GM21381 (cell line): ENCODE measurements around the gene NCAM2.
"Not testable (repeated sequence)": the region's sequence is repeated elsewhere in the genome, so short reads cannot be mapped to it uniquely, and the experiment has no call there.

ENCODE experiments used
- ATAC-seq: cut with Tn5 transposase; IDR thresholded peaks from one replicate; pipeline ENCODE4 v1.9.1; 2021; ENCODE audit warnings: mild to moderate bottlenecking, moderate library complexity; ENCODE audit not compliant: unreplicated experiment

The NCAM2 gene

DNA sequence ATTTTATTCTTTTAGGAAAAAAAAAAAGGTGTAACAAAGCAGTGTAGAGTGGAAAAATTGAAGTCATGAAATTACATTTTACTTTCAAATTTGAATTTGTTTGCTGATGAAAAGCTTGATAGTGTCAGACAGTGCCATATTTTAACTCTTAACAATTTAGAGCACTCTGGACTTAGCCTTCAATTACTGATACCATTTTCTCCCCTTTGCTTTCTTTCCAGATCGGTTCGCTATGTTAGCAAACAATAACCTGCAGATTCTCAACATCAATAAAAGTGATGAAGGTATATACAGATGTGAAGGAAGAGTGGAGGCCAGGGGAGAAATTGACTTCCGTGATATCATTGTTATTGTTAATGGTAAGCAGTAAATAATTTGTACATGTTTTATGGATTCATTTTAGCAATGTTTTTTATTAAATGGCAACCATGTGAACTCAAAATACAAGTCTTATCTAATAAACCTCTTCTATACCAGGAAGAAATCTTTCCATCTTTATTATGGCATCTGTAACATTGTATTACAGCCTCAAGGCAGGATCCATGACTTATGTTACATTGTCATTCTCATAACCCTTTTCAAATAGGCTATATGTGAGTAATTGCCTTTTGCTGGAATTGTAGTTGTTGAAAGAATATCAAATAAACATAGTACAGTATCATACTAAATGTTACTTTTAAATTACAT is 293.8 kb downstream of the NCAM2 start:
- ATAC-seq: no peak

GRCh38 chr21:21295303-21295702 is 297.1 kb downstream of the NCAM2 start:
- ATAC-seq: no peak

DNA sequence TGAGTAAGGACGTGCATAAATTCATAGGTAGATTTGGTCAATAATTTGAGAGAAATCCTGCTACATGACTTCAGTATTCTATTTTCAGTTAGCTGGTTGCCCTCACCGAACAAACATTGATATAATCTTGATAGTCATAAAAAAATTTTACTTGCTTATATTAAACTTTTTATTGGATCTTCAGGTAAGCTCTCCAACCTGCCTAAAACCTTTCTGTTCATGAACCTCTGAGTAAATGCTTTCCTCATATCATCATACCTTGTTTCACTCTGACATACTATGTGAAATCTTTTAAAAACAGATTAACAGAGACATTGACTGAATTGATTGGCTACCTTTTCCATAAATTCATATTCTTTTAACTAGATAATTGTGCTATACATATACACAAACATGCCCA is 299.0 kb downstream of the NCAM2 start:
- no peak for ATAC-seq

DNA sequence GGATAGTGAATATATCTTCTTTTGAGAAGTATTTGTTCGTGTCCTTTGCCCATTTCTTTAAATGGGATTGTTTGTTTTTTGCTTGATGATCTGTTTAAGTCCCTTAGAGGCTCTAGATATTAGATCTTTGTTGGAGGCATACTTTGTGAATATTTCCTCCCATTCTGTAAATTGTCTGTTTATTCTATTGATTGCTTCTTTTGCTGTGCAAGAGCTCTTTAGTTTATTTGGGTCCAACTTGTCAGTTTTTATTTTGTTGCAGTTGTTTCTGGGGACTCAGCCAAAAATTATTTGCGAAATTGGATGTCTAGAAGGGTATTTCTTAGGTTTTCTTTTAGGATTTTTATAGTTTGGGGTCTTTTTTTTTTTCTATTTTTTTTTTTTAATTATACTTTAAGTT is 302.8 kb downstream of the NCAM2 start:
- no peak for ATAC-seq

GRCh38 chr21:21309510-21309909 is 311.3 kb downstream of the NCAM2 start:
- ATAC-seq: no peak

GRCh38 chr21:21324297-21324696 is 326.1 kb downstream of the NCAM2 start:
- no peak for ATAC-seq

- no peak for ATAC-seq
Observed at GRCh38 chr21:21332492-21332891, 334.3 kb downstream of the NCAM2 start.

DNA sequence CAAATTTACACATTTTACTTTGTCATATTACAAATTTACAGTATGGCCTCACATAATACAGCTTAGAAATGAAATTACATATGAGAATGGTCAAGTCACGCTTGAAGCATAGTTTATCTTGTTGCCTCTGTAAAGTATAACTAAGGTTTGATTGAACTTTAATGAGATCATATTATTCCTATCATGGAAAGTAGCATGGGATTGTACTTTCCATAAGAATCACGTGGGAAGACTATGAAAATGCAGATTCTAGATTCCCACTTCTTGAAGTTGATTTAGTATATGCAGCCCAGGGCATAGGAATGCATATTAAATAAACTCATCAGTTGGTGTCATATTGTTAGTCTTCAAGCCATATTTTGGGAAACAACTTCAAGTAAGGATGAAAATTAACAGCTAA is 342.8 kb downstream of the NCAM2 start:
- ATAC-seq: no peak

DNA sequence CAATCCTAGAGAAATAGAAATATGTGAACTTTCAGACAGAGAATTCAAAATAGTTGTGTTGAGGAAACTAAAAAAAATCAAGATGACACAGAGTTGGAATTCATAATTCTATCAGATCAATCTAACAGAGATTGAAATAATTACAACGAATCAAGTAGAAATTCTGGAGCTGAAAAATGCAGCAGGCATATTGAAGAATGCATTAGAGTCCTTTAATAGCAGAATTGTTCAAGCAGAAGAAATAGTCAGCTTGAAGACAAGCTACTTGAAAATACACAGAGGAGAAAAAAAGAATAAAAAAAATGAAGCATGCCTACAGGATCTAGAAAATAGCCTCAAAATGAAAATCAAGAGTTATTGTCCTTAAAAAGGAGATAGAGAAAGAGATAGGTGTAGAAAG is 347.1 kb downstream of the NCAM2 start:
- ATAC-seq: no peak

- ATAC-seq: no peak
Observed at GRCh38 chr21:21345872-21346271, 347.7 kb downstream of the NCAM2 start.

GRCh38 chr21:21366277-21366676 is 368.1 kb downstream of the NCAM2 start:
- no peak for ATAC-seq

GRCh38 chr21:21367583-21367982 is 369.4 kb downstream of the NCAM2 start:
- ATAC-seq: no peak

- ATAC-seq: no peak
Observed at GRCh38 chr21:21373969-21374368, 375.8 kb downstream of the NCAM2 start.

DNA sequence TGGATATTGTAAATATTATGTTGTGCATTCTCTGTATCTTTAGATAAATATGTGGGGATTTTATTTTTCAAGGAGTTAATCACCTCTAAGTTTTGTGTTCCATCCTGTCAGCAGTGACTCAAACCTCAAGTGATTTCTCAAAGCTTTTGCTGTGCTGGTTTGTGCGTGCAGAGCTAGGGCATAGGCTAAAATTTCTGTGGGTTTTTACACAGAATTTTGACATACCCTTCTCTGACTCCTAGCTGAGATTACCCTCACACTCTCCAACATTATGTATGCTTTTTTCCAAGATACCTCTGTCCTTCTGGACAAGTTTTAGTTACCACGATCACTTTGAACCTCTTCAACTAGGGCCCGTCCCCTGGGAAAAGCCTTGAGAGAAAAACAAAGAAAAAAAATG is 384.9 kb downstream of the NCAM2 start:
- ATAC-seq: no peak

DNA sequence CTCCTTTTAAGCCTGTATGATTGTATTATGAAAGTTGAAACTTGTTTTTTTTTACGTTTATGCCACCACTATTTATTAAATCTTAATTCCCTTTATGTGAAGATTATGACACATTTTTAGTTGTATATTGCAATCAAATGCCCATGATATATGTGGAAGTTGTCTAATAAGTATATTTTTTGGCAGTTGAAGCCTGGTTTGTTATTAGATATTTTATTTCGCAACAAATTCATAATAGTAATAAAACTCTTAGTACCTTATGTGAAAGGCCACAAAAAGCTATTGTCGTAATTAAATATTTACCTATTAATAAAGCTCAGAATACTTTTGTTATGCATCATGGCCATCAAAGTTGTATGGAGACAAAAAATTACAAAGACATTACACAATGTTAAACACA is 386.8 kb downstream of the NCAM2 start:
- no peak for ATAC-seq

DNA sequence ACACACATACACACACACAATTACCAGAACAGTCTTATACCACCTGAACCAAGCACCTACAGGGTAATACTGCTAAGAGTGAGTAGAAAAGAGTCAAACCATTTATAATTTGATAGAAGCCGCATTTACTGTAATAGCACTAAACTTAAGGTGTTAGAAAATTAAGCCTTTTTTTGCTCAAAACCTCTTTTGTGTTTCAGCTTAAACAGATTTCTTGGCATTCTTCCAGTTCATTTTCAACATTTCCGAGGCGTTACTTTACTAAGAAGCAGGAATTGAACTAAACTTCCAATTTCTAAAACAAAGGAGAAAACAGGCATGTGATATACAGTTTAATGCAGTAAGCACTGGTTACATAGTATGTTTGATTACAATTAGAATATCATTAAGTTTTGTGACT is 387.2 kb downstream of the NCAM2 start:
- ATAC-seq: no peak

GRCh38 chr21:21387916-21388315 is 389.7 kb downstream of the NCAM2 start:
- ATAC-seq: no peak

GRCh38 chr21:21394064-21394463 is 395.9 kb downstream of the NCAM2 start:
- no peak for ATAC-seq

DNA sequence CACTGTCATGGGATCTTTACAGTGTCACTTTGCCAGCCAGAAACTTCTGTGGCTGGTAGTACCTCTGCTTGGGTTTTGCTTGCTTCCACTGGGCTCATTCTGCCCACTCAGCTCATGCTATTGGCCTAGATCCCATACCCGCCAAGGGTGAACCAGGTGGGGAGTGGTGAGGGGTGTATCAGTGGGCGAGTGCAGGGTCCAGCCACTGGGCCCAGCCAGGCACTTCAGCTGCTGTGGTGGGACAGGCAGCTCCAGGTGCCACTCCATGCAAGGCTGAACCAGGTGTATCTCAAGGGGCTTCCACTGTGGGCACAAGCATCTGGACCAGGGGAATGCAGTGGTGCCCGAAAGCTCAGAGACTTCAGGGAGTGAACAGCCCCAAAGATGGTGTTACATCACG is 398.2 kb downstream of the NCAM2 start:
- no peak for ATAC-seq

GRCh38 chr21:21397464-21397863 is 399.3 kb downstream of the NCAM2 start:
- no peak for ATAC-seq

- no peak for ATAC-seq
Observed at GRCh38 chr21:21401444-21401843, 403.2 kb downstream of the NCAM2 start.

- not testable (repeated sequence) for ATAC-seq
Observed at GRCh38 chr21:21402187-21402586, 404.0 kb downstream of the NCAM2 start.

GRCh38 chr21:21404261-21404660 is 406.1 kb downstream of the NCAM2 start:
- peak; percentile 69 for ATAC-seq
